Panc1 (cell line): ENCODE data around the gene AIRE.

Source experiments
- CTCF ChIP-seq: fragments of 450-650 bp; IDR thresholded peaks from 2 replicates; pipeline ENCODE4 v1.5.1; 2017; ENCODE audit warnings: mild to moderate bottlenecking
- POLR2AphosphoS5 ChIP-seq: IDR thresholded peaks from 2 replicates; pipeline ENCODE4 v1.6.1; 2012; ENCODE audit warnings: mild to moderate bottlenecking, low read depth, low read length, moderate library complexity
- REST ChIP-seq, 2 experiments: IDR thresholded peaks; 2 replicates each; pipeline ENCODE4 v1.6.1; 2011 to 2012; ENCODE audit warnings: low read depth in 2 of 2, control low read depth in 1 of 2, low read length in 1 of 2, mild to moderate bottlenecking in 1 of 2, moderate library complexity in 1 of 2; ENCODE audit not compliant: insufficient read depth in 1 of 2
- SIN3A ChIP-seq: IDR thresholded peaks from 2 replicates; pipeline ENCODE4 v1.6.1; 2012; ENCODE audit warnings: low read depth, mild to moderate bottlenecking, low read length, moderate library complexity, borderline replicate concordance; ENCODE audit not compliant: insufficient read depth

GRCh38 chr21:44282370-44282769, 3.3 kb upstream of the AIRE start:
- TF ChIP-seq CTCF (no peak), POLR2AphosphoS5 (no peak), SIN3A (no peak), REST (IDR thresholded peaks at IDR 0.05; ENCODE audit: insufficient read depth in 1 of 2, low read depth in 2 of 2, low read length in 1 of 2) (no peak)
